ENCODE data around the gene YARS1.
"Not testable (repeated sequence)": the region's sequence is repeated elsewhere in the genome, so short reads cannot be mapped to it uniquely, and the experiment has no call there.

Gene YARS1

GRCh38 chr1:32816676-32817158, 441 bp downstream of the YARS1 start:
- no peak for DNase-seq

GRCh38 chr1:32813941-32814739, 3.0 kb downstream of the YARS1 start:
- no peak for DNase-seq

GRCh38 chr1:32811917-32812316, 5.2 kb downstream of the YARS1 start:
- no peak for DNase-seq

GRCh38 chr1:32811265-32811664, 5.9 kb downstream of the YARS1 start:
- no peak for DNase-seq

- no peak for DNase-seq
These were observed 6.8 kb downstream of the YARS1 start for GRCh38 chr1:32810358-32810757.

- no peak for DNase-seq
These were observed 8.6 kb downstream of the YARS1 start for GRCh38 chr1:32808580-32808979.

GRCh38 chr1:32806910-32807523, 10.1 kb downstream of the YARS1 start:
- DNase-seq: no peak

GRCh38 chr1:32806290-32806689, 10.9 kb downstream of the YARS1 start:
- DNase-seq: no peak

- DNase-seq: not testable (repeated sequence)
These were observed 12.7 kb downstream of the YARS1 start for GRCh38 chr1:32804460-32804859.

GRCh38 chr1:32801096-32801715, 16.0 kb downstream of the YARS1 start:
- peak; percentile 52 for DNase-seq

- DNase-seq: peak; percentile 15
These were observed 18.3 kb downstream of the YARS1 start for GRCh38 chr1:32798679-32799416.

GRCh38 chr1:32798191-32798590, 19.0 kb downstream of the YARS1 start:
- DNase-seq: no peak

- DNase-seq: no peak
These were observed 19.7 kb downstream of the YARS1 start for GRCh38 chr1:32797456-32797855.

GRCh38 chr1:32795763-32796162, 21.4 kb downstream of the YARS1 start:
- not testable (repeated sequence) for DNase-seq

- DNase-seq: no peak
These were observed 25.3 kb downstream of the YARS1 start for GRCh38 chr1:32791881-32792280.

GRCh38 chr1:32789356-32789755, 27.8 kb downstream of the YARS1 start:
- DNase-seq: not testable (repeated sequence)

GRCh38 chr1:32786856-32787255, 30.3 kb downstream of the YARS1 start:
- no peak for DNase-seq

- no peak for DNase-seq
These were observed 32.3 kb downstream of the YARS1 start for GRCh38 chr1:32784817-32785216.

- DNase-seq: no peak
These were observed 33.3 kb downstream of the YARS1 start for GRCh38 chr1:32783851-32784250.

GRCh38 chr1:32782086-32782485, 35.1 kb downstream of the YARS1 start:
- no peak for DNase-seq

GRCh38 chr1:32780628-32781234, 36.4 kb downstream of the YARS1 start:
- no peak for DNase-seq

- DNase-seq: no peak
These were observed 37.2 kb downstream of the YARS1 start for GRCh38 chr1:32780005-32780404.

GRCh38 chr1:32779242-32779641, 37.9 kb downstream of the YARS1 start:
- DNase-seq: no peak
